HepG2 (cell line): ENCODE data around the gene GDAP1L1. TPM values are rescaled to one million over a fixed set of nuclear protein-coding genes. Genes with fewer than 3 reads are reported as not detected.

ENCODE experiments used
- FOXM1 ChIP-seq: sonication (generic); formaldehyde crosslinking; IDR thresholded peaks from 2 replicates; pipeline ENCODE4 v1.5.0; 2020; ENCODE audit warnings: missing genetic modification reagents
- GLMP ChIP-seq: sonication (generic); formaldehyde crosslinking; IDR thresholded peaks from 2 replicates; pipeline ENCODE4 v1.9.0; 2021; ENCODE audit warnings: missing genetic modification reagents, mild to moderate bottlenecking, borderline replicate concordance
- GPN1 ChIP-seq: sonication (generic); formaldehyde crosslinking; IDR thresholded peaks from 2 replicates; pipeline ENCODE4 v1.5.1; 2020; ENCODE audit warnings: missing genetic modification reagents, borderline replicate concordance
- KDM2A ChIP-seq: sonication (generic); formaldehyde crosslinking; IDR thresholded peaks from 2 replicates; pipeline ENCODE4 v1.4.0; 2020; ENCODE audit warnings: low read depth, missing genetic modification reagents, borderline replicate concordance
- MTERF4 ChIP-seq: sonication (generic); formaldehyde crosslinking; IDR thresholded peaks from 2 replicates; pipeline ENCODE4 v1.8.0; 2023; ENCODE audit warnings: mild to moderate bottlenecking, missing genetic modification reagents
- POGZ ChIP-seq: sonication (generic); formaldehyde crosslinking; IDR thresholded peaks from 2 replicates; pipeline ENCODE4 v1.4.0; 2020; ENCODE audit warnings: mild to moderate bottlenecking, missing genetic modification reagents
- RNF219 ChIP-seq: sonication (generic); formaldehyde crosslinking; IDR thresholded peaks from 2 replicates; pipeline ENCODE4 v1.5.0; 2020; ENCODE audit warnings: mild to moderate bottlenecking, missing genetic modification reagents
- TBX2 ChIP-seq: sonication (generic); formaldehyde crosslinking; IDR thresholded peaks from 2 replicates; pipeline ENCODE4 v1.5.0; 2020; ENCODE audit warnings: missing genetic modification reagents, mild to moderate bottlenecking, borderline replicate concordance
- TCF7 ChIP-seq: sonication (generic); IDR thresholded peaks from 2 replicates; pipeline ENCODE4 v1.6.1; 2016; ENCODE audit warnings: antibody characterized with exemption, low read depth
- TFDP2 ChIP-seq: sonication (generic); formaldehyde crosslinking; IDR thresholded peaks from 2 replicates; pipeline ENCODE4 v1.4.0; 2020; ENCODE audit warnings: missing genetic modification reagents
- THAP11 ChIP-seq: IDR thresholded peaks from 2 replicates; pipeline ENCODE4 v1.6.1; 2016; ENCODE audit warnings: missing biosample characterization, missing genetic modification reagents
- U2AF1 ChIP-seq: fragments of 200-400 bp; formaldehyde crosslinking; optimal IDR thresholded peaks from 2 replicates; pipeline ENCODE3; 2017; ENCODE audit warnings: mild to moderate bottlenecking, low read depth, low read length
- ZMYM2 ChIP-seq: sonication (generic); formaldehyde crosslinking; IDR thresholded peaks from 2 replicates; pipeline ENCODE4 v1.8.0; 2022; ENCODE audit warnings: mild to moderate bottlenecking, missing genetic modification reagents
- ZNF224 ChIP-seq: sonication (generic); formaldehyde crosslinking; IDR thresholded peaks from 2 replicates; pipeline ENCODE4 v1.5.0; 2020; ENCODE audit warnings: mild to moderate bottlenecking, missing genetic modification reagents
- ZNF235 ChIP-seq: sonication (generic); formaldehyde crosslinking; IDR thresholded peaks from 2 replicates; pipeline ENCODE4 v1.8.1; 2023; ENCODE audit warnings: mild to moderate bottlenecking, missing genetic modification reagents, borderline replicate concordance
- ZNF256 ChIP-seq: sonication (generic); formaldehyde crosslinking; conservative IDR thresholded peaks from 2 replicates; pipeline ENCODE4 v1.4.0; 2020; ENCODE audit warnings: missing genetic modification reagents
- ZNF337 ChIP-seq: sonication (generic); formaldehyde crosslinking; IDR thresholded peaks from 2 replicates; pipeline ENCODE4 v1.5.1; 2020; ENCODE audit warnings: missing genetic modification reagents, low read depth, mild to moderate bottlenecking, borderline replicate concordance
- ZNF367 ChIP-seq: sonication (generic); formaldehyde crosslinking; IDR thresholded peaks from 2 replicates; pipeline ENCODE4 v1.4.0; 2020; ENCODE audit warnings: missing genetic modification reagents, borderline replicate concordance
- ZNF558 ChIP-seq: sonication (generic); formaldehyde crosslinking; IDR thresholded peaks from 2 replicates; pipeline ENCODE4 v1.9.0; 2022; ENCODE audit warnings: mild to moderate bottlenecking, missing genetic modification reagents, borderline replicate concordance
- ZNF687 ChIP-seq: sonication (generic); formaldehyde crosslinking; IDR thresholded peaks from 2 replicates; pipeline ENCODE4 v1.5.1; 2020; ENCODE audit warnings: mild to moderate bottlenecking, missing genetic modification reagents, moderate library complexity
- polyA plus RNA-seq, 8 experiments: library from polyadenylated mRNA; depleted of rRNA in 3 of 8; stranded (reverse) in 7 of 8; unstranded in 1 of 8; fragments of >200 nt; fragmentation: Illumina TruSeq in 4 of 8; extraction: Trizol in 4 of 8; gene quantifications; 2 replicates each; pipeline versions ENCODE4 v1.2.1 to v1.2.3, GENCODE V29; 2011 to 2016; ENCODE audit warnings: low read depth in 4 of 8, missing spikeins in 1 of 8, mixed read lengths in 1 of 8; ENCODE audit not compliant: insufficient read depth in 1 of 8
- total RNA-seq, 5 experiments: library from RNA; depleted of rRNA; stranded (reverse); fragments of >200 nt; fragmentation: Illumina TruSeq; extraction: Trizol; gene quantifications; 2 replicates each; pipeline ENCODE4 v1.2.3, GENCODE V29; 2016; ENCODE audit warnings: low read depth in 1 of 5

GDAP1L1 gene
- total and polyA plus RNA-seq, 2 of the 13 experiments (the other 11 are each of a cell fraction or from before 2014, with no cell fraction given), result 0.04 TPM; not detected in 1

- TF ChIP-seq ZNF687 (CRISPR knock-in tag) (peak; percentile 74), ZNF224 (CRISPR knock-in tag) (no peak), KDM2A (no peak), TBX2 (CRISPR knock-in tag) (no peak), TFDP2 (CRISPR knock-in tag) (peak; percentile 27; the same call in 1 of the 2 replicates), POGZ (CRISPR knock-in tag) (0 out of 2 replicates have a peak, but pooled peaks have one; percentile 11), THAP11 (no peak), MTERF4 (CRISPR knock-in tag) (no peak), ZNF256 (CRISPR knock-in tag) (no peak), TCF7 (no peak), ZNF337 (CRISPR knock-in tag) (no peak), FOXM1 (CRISPR knock-in tag) (no peak), ZNF367 (no peak; the same call in 1 of the 2 replicates), ZMYM2 (CRISPR knock-in tag) (no peak), ZNF235 (no peak), U2AF1 (no peak), GPN1 (CRISPR knock-in tag) (no peak), ZNF558 (CRISPR knock-in tag) (0 out of 2 replicates have a peak, but pooled peaks have one; percentile 12), GLMP (CRISPR knock-in tag) (no peak), RNF219 (CRISPR knock-in tag) (no peak)
Measured at GRCh38 chr20:44326391-44327159, 79.5 kb downstream of the GDAP1L1 start (continued).
